Inferior parietal cortex (tissue), 1 donor: ENCODE data around the gene WFDC1.
"Not testable (repeated sequence)": the region's sequence is repeated elsewhere in the genome, so short reads cannot be mapped to it uniquely, and the experiment has no call there.

ENCODE experiments used
- DNase-seq: peaks from one replicate; pipeline ENCODE4 v3.0.0-alpha.2; 2016; ENCODE audit errors: extremely low spot score

WFDC1 gene

DNA sequence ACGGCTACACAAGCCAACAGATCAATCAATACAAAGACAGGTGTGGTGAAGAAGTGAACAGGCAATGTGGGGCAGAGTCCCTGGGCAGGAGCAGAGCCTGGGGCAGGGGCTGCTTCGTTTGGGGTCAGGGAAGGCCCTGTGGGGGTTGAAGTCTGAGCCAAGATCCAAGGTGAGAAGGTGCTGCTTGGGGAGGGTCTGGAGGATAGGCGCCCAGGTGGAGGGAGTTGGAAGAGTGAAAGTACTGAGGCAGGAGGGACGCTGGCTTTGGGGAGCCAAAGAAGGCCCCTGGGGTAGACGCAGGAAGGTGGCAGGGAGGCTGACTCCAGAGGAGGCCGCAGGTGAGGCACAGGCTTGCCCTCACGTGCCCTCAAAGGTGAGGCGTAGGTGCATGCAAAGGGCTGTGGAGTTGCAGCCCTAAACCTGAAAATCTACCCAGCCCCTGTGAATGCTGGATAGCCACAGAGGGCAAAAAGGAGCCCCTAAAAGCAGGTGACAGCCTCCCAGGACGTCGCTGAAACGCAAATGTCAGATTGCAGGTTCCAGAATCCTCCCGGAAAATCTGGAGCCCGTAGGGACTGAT, 33.3 kb downstream of the WFDC1 start:
- no peak for DNase-seq

DNA sequence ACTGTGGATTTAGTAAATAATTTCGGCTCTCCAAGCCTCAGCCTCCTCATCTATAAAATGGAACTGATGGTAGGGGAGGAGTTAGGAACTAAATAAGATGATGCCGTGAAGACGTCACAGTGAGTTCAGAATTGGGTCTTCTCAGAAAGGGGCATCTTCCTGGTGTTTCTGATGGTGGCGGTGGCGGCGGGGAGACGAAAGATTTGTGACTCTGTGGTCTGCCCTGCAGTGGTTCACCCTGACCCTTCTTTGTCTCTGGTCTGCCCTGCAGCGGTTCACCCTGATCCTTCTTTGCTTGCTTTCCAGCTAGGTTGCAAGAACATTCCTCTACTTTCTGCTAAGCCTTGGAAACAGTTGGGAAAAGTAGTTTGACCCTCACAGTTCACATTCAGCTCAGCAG, 34.3 kb downstream of the WFDC1 start:
- no peak for DNase-seq

DNA sequence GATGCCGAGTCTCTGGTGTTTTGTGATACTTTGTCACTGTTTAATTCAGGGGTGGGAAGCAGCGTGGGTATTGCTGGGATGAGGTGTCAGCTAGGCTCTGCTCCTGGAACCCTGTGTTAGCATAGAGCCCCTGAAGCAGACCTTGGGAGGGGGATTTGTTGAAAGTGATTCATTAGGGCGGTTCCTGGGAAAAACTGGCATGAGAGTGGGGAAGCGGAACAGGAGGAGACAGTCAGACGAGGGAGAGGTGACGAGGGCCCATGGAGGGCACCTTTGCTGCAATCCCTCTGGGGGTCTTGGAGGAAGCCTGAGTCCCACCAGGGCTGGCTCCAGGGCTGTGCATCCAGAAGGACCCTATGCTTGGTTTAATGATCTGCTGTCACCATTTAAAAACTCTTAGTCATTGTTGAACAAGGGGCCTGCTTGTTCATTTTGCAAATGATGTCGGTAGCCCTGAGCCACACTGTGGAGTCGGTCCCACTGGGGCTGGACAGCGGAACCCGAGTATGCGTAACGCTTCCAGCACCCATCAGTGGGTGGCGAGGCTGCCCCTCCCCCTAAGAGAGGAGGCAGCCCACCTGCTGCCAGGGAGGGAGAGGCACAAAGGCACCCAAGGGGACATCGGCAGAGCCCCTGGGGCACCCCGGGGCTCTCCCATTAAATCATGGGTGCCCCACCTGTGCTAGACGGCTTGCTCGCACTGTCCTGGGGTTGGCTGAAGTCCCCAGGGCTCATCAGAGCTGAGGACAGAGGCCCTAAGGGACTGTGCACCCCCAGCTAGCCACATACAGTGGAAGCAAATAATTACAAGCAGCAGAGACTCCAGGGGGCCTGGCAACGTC, 35.4 kb downstream of the WFDC1 start:
- no peak for DNase-seq

DNA sequence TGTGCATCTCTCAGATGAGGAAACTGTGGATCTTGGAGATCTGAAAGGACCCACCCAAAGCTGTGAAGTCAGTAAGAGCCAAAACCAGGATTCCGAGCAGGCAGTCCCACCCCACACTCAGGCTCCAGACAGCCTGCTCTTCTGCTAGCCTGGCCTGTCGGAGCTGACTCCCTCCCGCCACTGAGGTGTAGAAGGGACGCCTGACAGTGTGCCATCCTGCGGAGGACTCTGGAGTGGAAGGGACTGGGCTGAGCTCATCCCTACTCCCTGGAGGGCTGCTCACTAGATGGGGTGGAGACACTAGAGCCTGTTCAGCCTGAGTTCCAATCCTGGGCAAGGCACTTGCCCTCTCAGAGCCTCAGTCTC, 36.0 kb downstream of the WFDC1 start:
- DNase-seq = no peak

DNA sequence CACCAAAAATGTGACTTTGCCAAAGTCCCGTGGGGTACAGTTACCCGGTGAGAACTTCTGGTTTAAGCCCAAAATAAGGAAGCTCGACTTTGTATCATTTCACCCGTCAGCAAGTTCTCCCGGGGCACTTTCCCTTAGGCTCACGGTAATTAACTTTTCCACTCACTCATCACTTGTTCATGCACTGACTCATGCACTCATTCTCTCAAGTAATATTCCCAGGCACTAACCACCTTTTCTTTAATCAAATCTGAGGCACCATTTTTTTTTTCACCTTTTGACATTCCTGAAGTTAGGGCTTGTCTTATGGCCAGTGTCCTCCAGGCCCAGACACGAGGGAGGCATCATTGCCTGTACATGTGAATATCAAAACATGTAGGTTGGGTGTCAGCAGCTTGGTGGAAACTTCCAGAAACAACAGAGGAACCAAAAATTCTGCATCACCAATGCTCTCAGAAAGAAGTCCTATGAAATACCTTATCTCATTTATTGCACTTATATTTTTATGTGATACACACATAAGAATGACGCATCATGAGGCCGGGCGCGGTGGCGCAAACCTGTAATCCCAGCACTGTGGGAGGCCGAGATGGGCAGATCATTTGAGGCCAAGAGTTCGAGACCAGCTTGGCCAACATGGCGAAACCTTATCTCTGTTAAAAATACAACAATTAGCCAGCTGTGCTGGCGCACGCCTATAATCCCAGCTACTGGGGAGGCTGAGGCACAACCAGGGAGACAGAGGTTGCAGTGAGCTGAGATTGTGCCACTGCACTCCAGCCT, 37.5 kb downstream of the WFDC1 start:
- no peak for DNase-seq

DNA sequence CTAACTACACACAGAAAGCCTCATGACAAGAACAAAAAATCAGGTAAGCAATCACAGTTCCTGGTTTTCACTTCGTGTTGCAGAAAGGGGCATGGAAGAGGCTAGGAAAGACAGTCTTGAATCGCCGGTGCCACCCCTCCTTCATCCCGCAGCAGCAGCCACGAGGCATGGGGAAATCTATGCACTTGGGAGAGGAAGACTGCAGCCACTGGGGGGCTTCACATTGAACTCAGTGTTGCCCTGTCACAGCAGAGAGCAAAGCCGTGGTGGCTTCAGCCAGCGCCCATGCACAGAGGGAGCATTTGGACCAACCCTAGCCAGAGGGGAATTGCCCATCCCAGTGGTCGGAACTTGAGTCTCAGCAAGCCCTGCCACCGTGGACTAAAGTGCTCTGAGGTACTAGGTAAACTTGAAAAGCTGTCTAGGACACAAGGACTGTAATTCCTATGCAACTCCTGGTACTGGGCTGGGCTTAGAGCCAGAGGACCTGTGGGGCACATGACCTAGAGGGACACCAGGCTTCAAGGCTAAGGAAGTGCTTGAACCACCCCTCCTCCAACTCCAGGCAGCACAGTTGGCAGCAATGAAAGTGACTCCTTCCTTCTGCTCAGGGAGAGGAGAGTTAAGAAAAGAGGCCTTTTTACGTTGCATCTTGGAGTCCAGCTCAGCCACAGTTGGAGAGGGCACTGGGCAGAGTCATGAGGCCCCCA, 38.5 kb downstream of the WFDC1 start:
- no peak for DNase-seq

DNA sequence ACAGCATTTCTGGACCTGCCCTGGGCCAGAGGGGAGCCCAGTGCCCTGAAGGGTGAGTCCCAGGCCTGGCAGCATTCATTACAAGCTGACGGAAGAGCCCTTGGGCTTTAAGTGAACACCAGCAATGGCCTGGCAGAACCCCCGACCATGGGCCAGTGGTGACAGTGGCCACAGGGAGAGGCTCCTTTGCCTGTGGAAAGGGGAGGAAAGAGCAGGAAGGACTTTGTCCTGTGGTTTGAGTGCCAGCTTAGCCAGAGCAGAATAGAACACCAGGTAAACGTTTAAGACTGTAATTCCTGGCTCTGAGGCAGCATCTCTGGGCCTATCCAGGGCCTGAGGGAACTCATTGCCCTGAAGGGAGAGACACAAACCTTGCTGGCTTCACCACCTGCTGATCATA, 39.4 kb downstream of the WFDC1 start:
- DNase-seq = no peak

DNA sequence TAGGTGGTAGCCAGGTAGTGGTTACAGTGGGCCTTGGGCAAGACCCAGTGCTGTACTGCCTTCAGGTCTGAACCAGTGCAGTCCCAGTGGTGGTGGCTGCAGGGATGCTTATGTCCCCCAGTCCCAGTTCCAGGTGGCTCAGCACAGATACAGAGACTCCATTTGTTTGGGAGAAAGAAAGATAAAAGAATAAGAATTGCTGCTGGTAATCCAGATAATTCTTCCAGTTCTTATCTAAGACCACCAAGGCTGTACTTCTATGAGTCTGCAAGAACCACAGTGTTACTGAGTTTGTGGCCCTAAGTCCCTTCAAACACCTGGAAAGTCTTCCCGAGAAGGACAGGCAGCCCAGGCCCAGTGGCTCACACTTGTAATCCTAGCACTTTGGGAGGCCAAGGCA, 39.8 kb downstream of the WFDC1 start:
- no peak for DNase-seq

DNA sequence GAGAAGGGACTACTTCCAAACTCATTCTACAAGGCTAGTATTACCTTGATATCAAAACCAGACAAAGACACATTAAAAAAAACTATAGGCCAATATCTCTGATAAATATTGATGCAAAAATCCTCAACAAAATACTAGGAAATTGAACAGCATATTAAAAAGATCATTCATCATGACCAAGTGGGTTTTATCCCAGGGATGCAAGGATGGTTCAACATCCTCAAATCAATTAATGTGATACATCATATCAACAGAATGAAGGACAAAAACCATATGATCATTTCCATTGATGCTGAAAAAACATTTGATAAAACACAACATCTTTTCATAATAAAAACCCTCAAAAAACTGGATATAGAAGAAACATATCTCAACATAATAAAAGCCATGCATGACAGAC, 42.6 kb downstream of the WFDC1 start:
- DNase-seq = not testable (repeated sequence)

DNA sequence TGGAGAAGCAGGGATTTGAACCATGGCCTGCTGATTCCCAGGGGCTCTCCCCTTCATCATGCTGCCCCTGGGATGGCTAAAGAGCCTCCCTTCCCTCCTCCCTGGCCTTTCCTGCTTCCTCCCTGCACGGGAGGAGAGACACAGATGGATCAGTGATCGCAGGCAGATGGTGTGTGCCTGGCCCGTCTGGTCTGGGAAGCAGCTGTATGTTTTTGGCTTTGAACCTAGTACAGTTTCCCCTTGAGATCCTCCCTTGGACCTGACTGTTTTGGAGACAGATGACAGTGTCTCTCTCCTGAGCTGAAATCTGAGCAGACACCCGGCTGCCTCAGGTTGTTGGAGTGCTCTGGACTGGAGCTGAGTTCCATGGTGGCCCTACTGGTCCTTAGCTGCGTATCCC, 44.6 kb downstream of the WFDC1 start:
- no peak for DNase-seq

DNA sequence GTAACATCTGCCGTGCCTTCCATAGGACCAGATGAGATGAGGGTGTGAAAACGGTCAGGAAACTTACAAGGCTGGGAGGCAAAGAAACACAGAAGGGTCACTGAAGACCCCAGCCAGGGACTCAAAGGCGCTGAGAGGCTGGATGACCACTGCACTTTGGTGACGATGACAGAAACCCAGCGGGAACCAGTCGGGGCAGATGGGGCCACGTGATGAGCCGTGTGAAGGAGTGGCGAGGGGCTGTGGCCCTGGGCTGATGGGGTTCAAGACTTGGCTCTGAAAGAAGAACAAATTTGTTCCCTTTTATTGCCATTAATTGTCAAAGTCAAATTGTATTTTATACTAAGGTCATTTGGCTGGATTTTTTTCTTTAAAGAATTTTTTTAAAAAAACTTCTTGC, 45.1 kb downstream of the WFDC1 start:
- DNase-seq = no peak

DNA sequence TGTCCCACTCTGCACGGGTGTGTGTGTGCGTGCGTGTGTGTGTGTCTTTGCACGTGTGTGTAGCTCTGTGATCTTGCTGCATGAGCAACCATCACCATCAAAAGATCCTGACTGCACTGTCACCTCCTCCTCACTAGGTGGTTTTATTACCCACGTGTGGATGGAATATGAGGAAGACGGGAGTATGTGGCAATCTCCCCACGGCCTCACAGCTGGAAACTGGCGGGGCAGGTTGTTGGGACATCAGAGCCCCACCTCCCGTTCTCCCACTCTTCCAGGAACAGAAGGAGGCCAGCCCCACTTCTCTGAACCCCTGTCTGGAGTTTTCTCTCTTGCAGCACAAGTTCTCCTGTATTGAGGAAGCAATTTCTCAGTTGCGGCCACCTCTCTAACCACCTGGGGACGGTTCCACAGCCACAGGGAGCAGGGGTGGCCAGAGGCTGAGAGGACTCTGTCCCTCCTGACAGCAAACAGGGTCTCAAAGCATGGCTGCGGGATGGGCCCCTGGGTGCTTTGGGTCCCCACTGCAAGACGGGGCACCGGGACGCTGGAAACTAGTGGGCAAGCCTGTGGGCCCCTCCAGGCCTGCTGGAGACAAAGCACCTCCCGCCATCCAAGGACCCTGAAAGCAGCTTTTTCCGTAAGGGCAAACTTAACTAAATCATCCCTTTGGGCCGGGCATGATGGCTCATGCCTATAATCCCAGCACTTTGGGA, 45.8 kb downstream of the WFDC1 start:
- no peak for DNase-seq

DNA sequence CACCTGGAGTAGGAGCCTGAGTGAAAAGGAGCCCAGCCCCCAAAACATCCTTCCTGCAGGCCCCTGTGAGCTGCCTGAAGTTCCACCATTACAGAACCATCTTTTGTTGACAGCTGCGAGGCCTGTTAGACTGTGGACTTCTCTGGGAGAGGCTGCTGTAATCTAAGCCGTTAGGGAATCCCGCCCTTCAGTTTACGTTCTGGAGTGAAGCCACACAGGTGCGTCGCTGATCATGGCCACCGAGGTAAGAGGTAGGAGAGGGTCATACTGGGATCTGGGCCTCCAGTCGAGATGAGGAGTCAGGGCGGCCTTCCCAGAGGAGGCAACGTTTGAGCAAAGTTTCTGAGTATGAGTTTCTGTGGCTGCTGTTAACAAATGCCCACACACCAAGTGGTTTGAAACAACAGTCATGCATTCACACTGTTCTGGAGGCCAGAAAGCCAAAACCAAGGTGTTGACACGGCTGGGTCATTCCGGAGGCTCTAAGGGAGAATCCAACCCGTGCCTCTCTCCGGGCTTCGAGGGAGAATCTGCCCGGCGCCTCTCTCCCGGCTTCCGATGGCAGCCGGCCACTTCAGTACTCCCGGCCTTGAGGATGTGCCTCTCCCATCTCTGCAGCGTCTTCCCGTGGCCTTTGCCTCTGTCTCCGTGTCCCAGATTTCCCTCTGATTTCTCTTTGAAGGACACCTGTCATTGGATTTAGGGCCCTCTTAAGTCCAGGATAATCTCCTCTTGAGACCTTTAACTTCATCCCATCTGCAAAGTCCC, 47.0 kb downstream of the WFDC1 start:
- no peak for DNase-seq

DNA sequence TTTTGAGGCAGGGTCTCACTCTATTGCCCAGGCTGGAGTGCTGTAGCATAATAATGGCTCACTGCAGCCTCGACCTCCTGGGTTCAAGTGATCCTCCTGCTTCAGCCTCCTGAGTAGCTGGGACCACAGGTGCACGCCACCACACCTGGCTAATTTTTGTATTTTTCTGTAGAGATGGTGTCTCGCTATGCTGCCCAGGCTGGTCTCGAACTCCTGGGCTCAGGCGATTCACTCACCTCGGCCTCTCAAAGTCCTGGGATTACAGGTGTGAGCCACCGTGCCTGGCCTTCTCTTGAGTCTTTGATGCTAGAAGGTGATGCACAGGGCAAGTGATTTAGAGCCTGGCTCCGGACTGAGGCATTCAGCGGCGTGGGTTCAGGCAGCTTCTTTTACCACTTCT, 49.1 kb downstream of the WFDC1 start:
- DNase-seq = not testable (repeated sequence)

DNA sequence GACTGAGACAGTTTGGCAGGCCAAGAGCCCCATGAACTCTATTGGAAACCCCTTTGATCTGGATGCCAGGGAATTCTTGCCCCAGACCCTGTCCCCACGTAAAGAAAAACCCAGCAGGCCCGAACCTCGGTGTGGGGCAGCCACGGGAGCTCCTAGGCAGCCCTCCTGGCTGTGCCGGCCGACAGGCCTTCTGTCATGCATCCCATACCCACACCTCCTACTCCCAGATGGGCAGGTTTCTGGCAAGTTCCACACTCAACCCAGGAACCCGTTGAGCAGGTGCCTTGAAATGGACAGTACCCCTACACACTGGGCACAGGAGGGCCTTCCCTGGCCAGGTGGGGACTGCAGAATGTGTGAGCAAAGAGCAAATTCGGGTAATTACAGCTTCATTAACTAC, 50.1 kb downstream of the WFDC1 start:
- no peak for DNase-seq

DNA sequence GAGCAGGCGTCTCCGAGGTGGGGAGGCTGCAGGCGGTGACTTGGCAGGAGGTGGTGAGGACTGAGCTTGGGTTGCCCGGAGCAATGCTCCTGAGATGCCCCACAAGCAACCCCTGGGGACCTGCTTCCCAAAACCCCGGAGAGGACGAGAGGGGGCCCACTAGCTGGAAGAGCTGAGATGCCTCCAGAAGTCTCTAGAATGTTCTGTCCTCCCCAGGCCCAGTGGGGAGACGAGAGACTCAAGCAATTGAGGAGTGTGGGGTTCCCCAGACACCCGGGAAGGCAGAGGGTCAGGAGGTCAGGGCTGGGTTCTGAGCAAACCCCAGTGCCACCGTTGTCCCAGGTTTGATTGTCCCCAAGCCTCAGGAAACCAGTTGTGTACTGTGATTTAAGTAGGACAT, 52.5 kb downstream of the WFDC1 start:
- DNase-seq = no peak

DNA sequence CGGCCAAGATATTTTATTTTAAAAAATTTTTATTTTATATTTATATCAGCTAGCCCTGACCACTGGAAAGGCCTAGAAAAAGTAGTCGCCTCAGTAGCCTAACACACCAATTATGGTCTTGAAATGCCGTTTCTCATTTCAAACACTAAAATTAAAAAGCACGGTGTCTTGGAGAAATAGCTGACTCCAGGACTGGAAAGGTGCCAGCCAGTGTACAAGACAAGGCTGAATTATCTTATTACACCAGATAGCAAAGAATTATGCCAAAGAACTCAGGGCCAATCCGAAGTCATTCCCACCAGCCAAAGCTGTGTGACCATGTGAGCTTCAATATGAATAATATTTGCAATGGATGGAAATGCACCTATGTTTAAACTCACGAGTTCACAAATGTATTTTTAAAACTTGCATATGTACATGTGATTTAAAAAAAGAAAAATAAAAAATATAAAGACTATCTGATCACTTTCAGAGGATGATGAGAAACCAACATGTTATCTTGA, 53.8 kb downstream of the WFDC1 start:
- DNase-seq = no peak

DNA sequence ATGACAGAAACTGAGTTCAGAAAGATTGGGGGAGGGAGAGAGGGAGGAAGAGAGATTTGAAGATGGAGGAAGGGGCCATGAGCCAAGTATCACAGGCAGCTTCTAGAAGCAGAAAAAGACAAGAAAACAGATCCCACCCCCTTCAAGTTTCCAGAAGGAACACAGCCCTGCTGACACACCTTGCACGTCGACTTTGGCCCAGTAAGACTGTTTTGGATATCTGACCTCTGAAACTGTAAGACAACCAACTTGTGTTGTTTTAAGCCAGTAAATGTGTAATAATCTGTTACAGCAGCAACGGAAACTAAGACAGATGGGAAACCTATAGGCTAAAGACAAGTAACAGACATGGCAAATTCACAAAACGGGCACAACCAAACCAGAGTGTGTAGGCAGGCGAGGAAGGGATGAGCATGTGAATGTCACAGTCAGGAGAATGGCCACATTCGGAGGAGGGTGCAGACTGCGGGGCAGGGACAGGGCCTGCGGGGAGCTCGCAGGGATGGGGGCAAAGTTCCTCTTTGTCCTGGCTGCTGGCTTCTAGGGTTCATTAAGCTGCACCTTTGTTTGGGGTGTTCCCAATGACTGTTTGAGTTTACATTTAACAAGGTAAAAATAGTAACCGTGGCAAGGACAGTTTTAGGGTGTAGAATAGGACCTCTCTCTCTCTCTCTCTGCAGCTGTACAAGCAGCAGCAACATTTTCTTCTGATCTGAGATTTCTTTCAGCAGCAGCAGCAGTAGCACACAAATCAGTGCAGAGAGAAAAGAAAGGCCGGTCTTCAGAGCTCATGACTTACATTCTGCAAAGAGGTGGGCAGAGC, 55.4 kb downstream of the WFDC1 start:
- DNase-seq = no peak

DNA sequence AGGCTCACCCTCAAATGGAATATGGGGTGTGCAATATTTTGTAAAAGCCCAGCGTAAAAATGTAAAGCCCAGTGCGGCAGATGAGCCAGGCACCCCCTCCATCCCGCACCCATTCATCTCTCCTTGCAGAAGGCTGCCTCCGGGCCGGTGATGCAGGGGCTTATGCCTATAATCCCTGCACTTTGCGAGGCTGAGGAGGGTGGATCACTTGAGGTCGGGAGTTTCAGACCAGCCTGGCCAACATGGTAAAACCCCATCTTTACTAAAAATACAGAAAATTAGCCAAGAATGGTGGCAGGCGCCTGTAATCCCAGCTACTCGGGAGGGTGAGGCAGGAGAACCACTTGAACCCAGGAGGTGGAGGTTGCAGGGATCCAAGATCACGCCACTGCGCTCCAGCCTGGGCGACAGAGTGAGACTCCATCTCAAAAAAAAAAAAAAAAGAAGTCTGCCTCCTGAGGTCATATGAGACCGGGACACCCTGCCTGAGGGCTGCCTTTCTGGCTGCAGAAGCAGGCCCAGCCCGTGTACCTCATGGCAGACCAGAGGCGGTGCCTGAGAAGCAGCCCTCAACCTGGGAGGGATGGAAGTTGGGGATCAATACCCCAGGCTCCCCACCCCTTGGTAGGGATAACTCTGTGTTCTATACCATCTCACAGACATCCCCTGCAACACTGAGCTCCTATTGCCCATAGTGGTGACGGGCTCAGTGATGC, 56.2 kb downstream of the WFDC1 start:
- no peak for DNase-seq
